B cell (primary cell): ENCODE results near the gene CERS5. TPM values are rescaled to one million over a fixed set of nuclear protein-coding genes. Genes with fewer than 3 reads are reported as not detected.

Source experiments
- ATAC-seq: fragments of 200-7000 bp; cut with Tn5 transposase; one replicate; pipeline ENCODE4 v1.10.0; 2021; ENCODE audit warnings: low read depth, mild to moderate bottlenecking, moderate number of reproducible peaks, moderate library complexity
- CTCF ChIA-PET: fragments of 350-600 bp; sonication (Branson Sonifier 250); formaldehyde crosslinking; loops from one replicate; lab custom pipeline; 2021; ENCODE audit warnings: antibody characterized with exemption, inconsistent platforms; lab: Charles Lee
- POLR2A ChIA-PET: fragments of 350-600 bp; sonication (Branson Sonifier 250); formaldehyde crosslinking; loops from one replicate; lab custom pipeline; 2021; ENCODE audit warnings: antibody characterized with exemption; lab: Charles Lee
- DNase-seq: peaks from one replicate; pipeline ENCODE4 v3.0.0; 2013
- H2AFZ ChIP-seq: 2 replicates; pipeline ENCODE4 v1.6.1; 2012; ENCODE audit warnings: mild to moderate bottlenecking, low read depth, low read length; ENCODE audit not compliant: insufficient read depth, poor library complexity, severe bottlenecking
- H3K27ac ChIP-seq, 2 donors: 1 replicate in 1 of 2; 2 replicates in 1 of 2; pipeline ENCODE4 v1.5.1; 2012 to 2013; ENCODE audit warnings: low read length in 2 of 2, mild to moderate bottlenecking in 2 of 2, moderate library complexity in 1 of 2
- H3K27me3 ChIP-seq, 4 experiments: fragments of 200-600 bp in 1 of 4; sonication (generic) in 1 of 4; replicated peaks in 1 of 4; 1 replicate in 2 of 4; 2 replicates in 2 of 4; pipeline versions ENCODE4 v1.6.1 to v1.7.0; 2013 to 2016; ENCODE audit warnings: low read length in 3 of 4, mild to moderate bottlenecking in 2 of 4, mixed read lengths in 1 of 4, moderate library complexity in 1 of 4; ENCODE audit not compliant: insufficient read depth in 4 of 4, control insufficient read depth in 3 of 4; ENCODE audit errors: control extremely low read depth in 1 of 4
- H3K36me3 ChIP-seq, 2 experiments: replicated peaks in 1 of 2; 1 replicate in 1 of 2; 2 replicates in 1 of 2; pipeline versions ENCODE4 v1.6.1 to v1.7.1; 2013; ENCODE audit warnings: low read length in 1 of 2; ENCODE audit not compliant: insufficient read depth in 2 of 2, control insufficient read depth in 1 of 2; ENCODE audit errors: control extremely low read depth in 1 of 2, extremely low read depth in 1 of 2
- H3K4me1 ChIP-seq, 2 donors: fragments of 200-600 bp in 1 of 2; sonication (generic) in 1 of 2; 1 replicate in 1 of 2; 2 replicates in 1 of 2; pipeline versions ENCODE4 v1.5.1 to v1.6.1; 2013 to 2017; ENCODE audit warnings: low read length in 2 of 2; ENCODE audit not compliant: control insufficient read depth in 2 of 2, insufficient read depth in 2 of 2
- H3K4me2 ChIP-seq: replicated peaks from 2 replicates; pipeline ENCODE3; 2012; ENCODE audit warnings: mild to moderate bottlenecking, low read depth, low read length; ENCODE audit not compliant: poor library complexity, severe bottlenecking
- H3K4me3 ChIP-seq, 5 experiments: fragments of 200-600 bp in 1 of 5; sonication (generic) in 1 of 5; 1 replicate in 3 of 5; 2 replicates in 2 of 5; pipeline versions ENCODE4 v1.5.1 to v1.7.0; 2011 to 2016; ENCODE audit warnings: low read length in 4 of 5, mild to moderate bottlenecking in 4 of 5, low read depth in 2 of 5, control low read depth in 1 of 5, moderate library complexity in 1 of 5; ENCODE audit not compliant: insufficient read depth in 1 of 5; ENCODE audit errors: control extremely low read depth in 1 of 5, extremely low read depth in 1 of 5
- H3K79me2 ChIP-seq: fragments of 200-600 bp; sonication (generic); one replicate; pipeline ENCODE4 v1.6.0; 2016; ENCODE audit warnings: low read length; ENCODE audit not compliant: control insufficient read depth, insufficient read depth
- H3K9ac ChIP-seq: fragments of 200-600 bp; sonication (generic); 2 replicates; pipeline ENCODE4 v1.6.1; 2017; ENCODE audit warnings: mild to moderate bottlenecking, low read length, moderate library complexity
- H3K9me3 ChIP-seq, 3 donors: one replicate each; pipeline versions ENCODE4 v1.6.1 to v1.7.1; 2013; ENCODE audit warnings: low read length in 2 of 3; ENCODE audit not compliant: control insufficient read depth in 2 of 3, insufficient read depth in 1 of 3; ENCODE audit errors: control extremely low read depth in 1 of 3
- H4K20me1 ChIP-seq: 2 replicates; pipeline ENCODE4 v1.6.0; 2012; ENCODE audit warnings: mild to moderate bottlenecking, low read length; ENCODE audit not compliant: insufficient read depth, control insufficient read depth, poor library complexity, severe bottlenecking
- H3K27ac Mint-ChIP-seq: one replicate; pipeline ENCODE4 v1.8.0; 2021; ENCODE audit warnings: mixed read lengths
- H3K27me3 Mint-ChIP-seq: one replicate; pipeline ENCODE4 v1.8.0; 2021; ENCODE audit warnings: mixed read lengths
- H3K4me1 Mint-ChIP-seq: one replicate; pipeline ENCODE4 v1.8.0; 2021; ENCODE audit warnings: mixed read lengths
- H3K4me3 Mint-ChIP-seq: one replicate; pipeline ENCODE4 v1.8.0; 2021; ENCODE audit warnings: mixed read lengths
- H3K9me3 Mint-ChIP-seq: one replicate; pipeline ENCODE4 v1.8.0; 2022; ENCODE audit warnings: mixed read lengths; ENCODE audit not compliant: insufficient read depth
- EZH2 ChIP-seq: IDR thresholded peaks from 2 replicates; pipeline ENCODE4 v1.6.1; 2012; ENCODE audit warnings: borderline replicate concordance, low read depth, mild to moderate bottlenecking, moderate library complexity, low read length; ENCODE audit not compliant: insufficient read depth, poor library complexity, severe bottlenecking
- whole genome bisulfite sequencing: methylation state at CpG from one replicate; pipeline ENCODE4 v1.1.5; 2013; ENCODE audit warnings: missing lambda C conversion rate; ENCODE audit not compliant: insufficient coverage; 5-methylcytosine and 5-hydroxymethylcytosine counted together
- intact Hi-C: fragments of 100-400 bp; cut with micrococcal nuclease; formaldehyde crosslinking; loops from one replicate; pipeline ENCODE4 v1.10.0; 2022
- polyA plus RNA-seq: library from polyadenylated mRNA; depleted of rRNA; stranded (reverse); fragments of >200 nt; gene quantifications from 2 replicates; pipeline ENCODE4 v1.2.3, GENCODE V29; 2012
- total RNA-seq, 2 donors: library from RNA; stranded (reverse); fragments of 120-200 nt in 1 of 2; gene quantifications; 1 replicate in 1 of 2; 2 replicates in 1 of 2; pipeline versions ENCODE4 v1.2.3 to v1.2.4, GENCODE V29; 2013 to 2022
- TF ChIP-seq, protein P1 (sequence below): fragments of 200-600 bp; IDR thresholded peaks from one replicate; pipeline ENCODE4 v1.8.0; 2022; ENCODE audit warnings: antibody characterized with exemption, mild to moderate bottlenecking

CERS5 gene
- total and polyA plus RNA-seq, 2 donors (not counting 1 experiment from before 2014, with no cell fraction given) = 32.3 to 72.0 TPM

DNA sequence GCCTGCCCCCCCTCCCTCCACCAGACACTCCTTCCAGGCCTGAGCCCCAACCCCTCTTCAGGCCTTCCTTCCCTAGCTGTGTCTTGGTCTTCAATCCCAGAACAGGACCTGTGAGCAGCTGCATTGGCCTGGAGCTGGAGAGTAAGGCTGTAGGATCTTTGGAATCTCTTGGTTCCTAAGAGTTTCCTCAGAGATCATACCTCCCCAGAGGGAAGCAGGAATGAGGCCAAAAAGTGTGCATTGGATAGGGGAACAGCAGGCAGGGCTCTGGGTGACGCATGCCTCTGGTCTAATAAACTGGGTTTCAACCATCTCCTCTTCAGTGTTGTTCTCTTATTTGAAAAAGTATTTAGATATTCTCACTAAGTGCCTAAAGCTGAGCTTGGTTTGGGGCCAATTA, 83.9 kb downstream of the CERS5 start:
- no CpG with 5 or more reads among the region's 1 CpG for WGBS
- no peak overlapping the region for H3K4me2 ChIP-seq
- POLR2A ChIA-PET = no interaction called here

DNA sequence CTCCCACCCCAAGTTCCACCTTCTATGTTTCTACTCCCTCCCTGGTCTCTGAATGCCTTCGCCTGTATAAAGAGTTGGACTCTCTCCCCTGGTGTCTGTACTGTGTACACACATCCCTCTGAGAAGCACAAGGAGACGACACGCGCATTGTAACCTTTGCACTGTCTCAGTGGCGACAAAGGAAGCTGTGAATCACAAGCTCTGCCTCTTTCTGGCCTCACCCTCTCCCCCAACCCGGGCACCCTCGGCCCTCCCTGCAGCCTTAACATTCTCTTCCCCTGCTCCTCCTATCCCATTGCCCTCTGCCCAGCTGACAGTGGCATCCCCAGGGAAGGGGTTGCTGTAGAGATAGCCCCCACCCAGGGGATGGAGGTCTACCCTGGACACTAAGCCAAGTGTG, 84.5 kb downstream of the CERS5 start:
- Mint-ChIP-seq H3K4me1 (peaks cover 28% of the 10 kb centered on the region), H3K9me3 (no peaks in the 10 kb centered on the region), H3K4me3 (no peak overlapping the region), H3K27me3 (peaks cover 2% of the 10 kb centered on the region), H3K27ac (peak overlapping the region; percentile 50)
- Histone ChIP-seq H3K9ac (no peak overlapping the region), H3K36me3 (peaks cover 6 to 10% of the 10 kb centered on the region in 2 experiments), H3K4me2 (no peak overlapping the region), H4K20me1 (no peaks in the 10 kb centered on the region), H3K4me1 (peaks cover 6 to 14% of the 10 kb centered on the region in 2 donors), H3K79me2 (peaks cover 7% of the 10 kb centered on the region), H3K27me3 (no peaks in the 10 kb centered on the region), H3K9me3 (no peaks in the 10 kb centered on the region), H2AFZ (no peak overlapping the region), H3K4me3 (no peak overlapping the region), H3K27ac (no peak overlapping the region)
- POLR2A ChIA-PET = interaction anchor here (0.6 kb wide), 1 partner anchor 142 kb away, joined by 4 read pairs; no protein-coding TSS in a partner anchor
- no peak for TF ChIP-seq EZH2
- TF ChIP-seq, protein P1, sequence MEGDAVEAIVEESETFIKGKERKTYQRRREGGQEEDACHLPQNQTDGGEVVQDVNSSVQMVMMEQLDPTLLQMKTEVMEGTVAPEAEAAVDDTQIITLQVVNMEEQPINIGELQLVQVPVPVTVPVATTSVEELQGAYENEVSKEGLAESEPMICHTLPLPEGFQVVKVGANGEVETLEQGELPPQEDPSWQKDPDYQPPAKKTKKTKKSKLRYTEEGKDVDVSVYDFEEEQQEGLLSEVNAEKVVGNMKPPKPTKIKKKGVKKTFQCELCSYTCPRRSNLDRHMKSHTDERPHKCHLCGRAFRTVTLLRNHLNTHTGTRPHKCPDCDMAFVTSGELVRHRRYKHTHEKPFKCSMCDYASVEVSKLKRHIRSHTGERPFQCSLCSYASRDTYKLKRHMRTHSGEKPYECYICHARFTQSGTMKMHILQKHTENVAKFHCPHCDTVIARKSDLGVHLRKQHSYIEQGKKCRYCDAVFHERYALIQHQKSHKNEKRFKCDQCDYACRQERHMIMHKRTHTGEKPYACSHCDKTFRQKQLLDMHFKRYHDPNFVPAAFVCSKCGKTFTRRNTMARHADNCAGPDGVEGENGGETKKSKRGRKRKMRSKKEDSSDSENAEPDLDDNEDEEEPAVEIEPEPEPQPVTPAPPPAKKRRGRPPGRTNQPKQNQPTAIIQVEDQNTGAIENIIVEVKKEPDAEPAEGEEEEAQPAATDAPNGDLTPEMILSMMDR = no peak
- intact Hi-C loops = no loop called here
- WGBS = 95% methylated on average over 6 of the region's 7 CpGs
- CTCF ChIA-PET = interaction anchor here (0.8 to 17.2 kb wide), 9 partner anchors 9 to 116 kb away, joined by 4 to 343 read pairs (median 5); partner anchors contain the start of genes CERS5, COX14 and GPD1
- ATAC-seq (no peak), DNase-seq (no peak)

More for the DNA sequence above, 83.9 kb downstream of the CERS5 start:
- Histone ChIP-seq H3K9ac (no peak overlapping the region), H3K27ac (no peak overlapping the region), H3K9me3 (no peaks in the 10 kb centered on the region), H3K79me2 (peaks cover 7% of the 10 kb centered on the region), H3K36me3 (peaks cover 6 to 16% of the 10 kb centered on the region in 2 experiments), H2AFZ (no peak overlapping the region), H4K20me1 (no peaks in the 10 kb centered on the region), H3K4me1 (peaks cover 10 to 15% of the 10 kb centered on the region in 2 donors), H3K27me3 (no peaks in the 10 kb centered on the region), H3K4me3 (no peak overlapping the region)
- no peak for ATAC-seq
- no peak for DNase-seq
- CTCF ChIA-PET = interaction anchor here (0.8 to 17.2 kb wide), 8 partner anchors 9 to 116 kb away, joined by 4 to 343 read pairs (median 5); partner anchors contain the start of genes CERS5, COX14 and GPD1
- no peaks in the 10 kb centered on the region for H3K27me3 Mint-ChIP-seq
- peaks cover 34% of the 10 kb centered on the region for H3K4me1 Mint-ChIP-seq
- TF ChIP-seq, protein P1 = no peak
- TF ChIP-seq EZH2 = no peak
- peak overlapping the region; percentile 76 for H3K4me3 Mint-ChIP-seq
- H3K9me3 Mint-ChIP-seq = no peaks in the 10 kb centered on the region
- peak overlapping the region; percentile 88 for H3K27ac Mint-ChIP-seq
- intact Hi-C loops = no loop called here
